HEK293T (cell line): ENCODE data around the gene HLA-DMB.

ENCODE experiments used
- ARNT ChIP-seq: fragments of 450-650 bp; IDR thresholded peaks from 2 replicates; pipeline ENCODE4 v1.6.1; 2017; ENCODE audit warnings: mild to moderate bottlenecking
- BHLHE40 ChIP-seq: fragments of 450-650 bp; IDR thresholded peaks from 2 replicates; pipeline ENCODE4 v1.6.1; 2016; ENCODE audit warnings: mild to moderate bottlenecking, moderate library complexity, borderline replicate concordance
- CTBP1 ChIP-seq: fragments of 450-650 bp; IDR thresholded peaks from 2 replicates; pipeline ENCODE4 v1.6.1; 2016; ENCODE audit warnings: borderline replicate concordance
- FOXA1 ChIP-seq: fragments of 450-650 bp; IDR thresholded peaks from 2 replicates; pipeline ENCODE4 v1.6.1; 2016; ENCODE audit warnings: mild to moderate bottlenecking
- FOXK2 ChIP-seq: fragments of 450-650 bp; IDR thresholded peaks from 2 replicates; pipeline ENCODE4 v1.6.1; 2016; ENCODE audit warnings: mild to moderate bottlenecking
- FOXM1 ChIP-seq: fragments of 450-650 bp; IDR thresholded peaks from 2 replicates; pipeline ENCODE4 v1.6.1; 2017; ENCODE audit warnings: mild to moderate bottlenecking, borderline replicate concordance
- L3MBTL2 ChIP-seq: fragments of 450-650 bp; conservative IDR thresholded peaks from 2 replicates; pipeline ENCODE4 v1.6.1; 2016; ENCODE audit warnings: mild to moderate bottlenecking
- LEF1 ChIP-seq: fragments of 450-650 bp; IDR thresholded peaks from 2 replicates; pipeline ENCODE4 v1.6.1; 2017; ENCODE audit warnings: mild to moderate bottlenecking, borderline replicate concordance
- NFRKB ChIP-seq: fragments of 450-650 bp; IDR thresholded peaks from 2 replicates; pipeline ENCODE4 v1.6.1; 2016; ENCODE audit warnings: mild to moderate bottlenecking, moderate library complexity
- PKNOX1 ChIP-seq: fragments of 450-650 bp; IDR thresholded peaks from 2 replicates; pipeline ENCODE4 v1.6.1; 2016
- SP1 ChIP-seq: fragments of 450-650 bp; IDR thresholded peaks from 2 replicates; pipeline ENCODE4 v1.6.1; 2017

GRCh38 chr6:32984622-32985389 lies 44.0 kb upstream of the HLA-DMB start:
- TF ChIP-seq CTBP1: no peak
- no peak for TF ChIP-seq FOXK2
- no peak for TF ChIP-seq NFRKB
- no peak for TF ChIP-seq SP1
- no peak for TF ChIP-seq LEF1
- no peak for TF ChIP-seq BHLHE40
- TF ChIP-seq PKNOX1: no peak
- no peak for TF ChIP-seq FOXA1
- TF ChIP-seq ARNT: no peak
- TF ChIP-seq FOXM1: no peak
- TF ChIP-seq L3MBTL2: no peak
